ENCODE measurements around the gene MIP.
"Not testable (repeated sequence)": the region's sequence is repeated elsewhere in the genome, so short reads cannot be mapped to it uniquely, and the experiment has no call there.

Gene MIP

DNA sequence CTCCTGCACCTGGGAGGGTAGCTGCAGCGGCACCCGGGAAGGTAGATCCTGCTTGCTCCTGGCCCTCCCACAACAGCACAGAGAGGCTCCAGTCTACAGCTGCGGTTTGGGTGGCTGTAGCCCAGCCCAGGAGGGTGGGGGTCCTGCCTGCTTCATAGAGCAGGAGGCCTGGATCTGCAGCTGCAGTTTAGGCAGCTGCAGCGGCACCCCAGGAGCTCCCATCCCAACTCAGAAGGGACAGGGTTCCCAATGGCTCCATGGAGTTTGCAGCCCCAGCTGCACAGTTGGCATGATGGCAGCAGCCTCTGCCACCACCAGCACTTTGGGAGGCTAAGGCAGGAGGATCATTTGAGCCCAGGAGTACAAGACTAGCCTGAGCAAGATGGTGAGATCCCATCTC lies 43.7 kb downstream of the MIP start:
- Mint-ChIP-seq H3K4me1 (ENCODE audit: low read depth) (no peaks in the 10 kb centered on the region), H3K27me3 (no peaks in the 10 kb centered on the region), H3K36me3 (ENCODE audit: low read depth) (peaks cover 6% of the 10 kb centered on the region), H3K4me3 (no peak overlapping the region), H3K27ac (no peak overlapping the region), H3K9me3 (no peaks in the 10 kb centered on the region)
- intact Hi-C loops (cut with micrococcal nuclease), result no loop called here

- Mint-ChIP-seq H3K4me3 (no peak overlapping the region), H3K27me3 (no peaks in the 10 kb centered on the region), H3K9me3 (no peaks in the 10 kb centered on the region), H3K27ac (no peak overlapping the region), H3K4me1 (ENCODE audit: low read depth) (no peaks in the 10 kb centered on the region), H3K36me3 (ENCODE audit: low read depth) (no peaks in the 10 kb centered on the region)
- intact Hi-C loops (cut with micrococcal nuclease), result no loop called here
Observed at GRCh38 chr12:56408799-56409417, 45.5 kb downstream of the MIP start.

DNA sequence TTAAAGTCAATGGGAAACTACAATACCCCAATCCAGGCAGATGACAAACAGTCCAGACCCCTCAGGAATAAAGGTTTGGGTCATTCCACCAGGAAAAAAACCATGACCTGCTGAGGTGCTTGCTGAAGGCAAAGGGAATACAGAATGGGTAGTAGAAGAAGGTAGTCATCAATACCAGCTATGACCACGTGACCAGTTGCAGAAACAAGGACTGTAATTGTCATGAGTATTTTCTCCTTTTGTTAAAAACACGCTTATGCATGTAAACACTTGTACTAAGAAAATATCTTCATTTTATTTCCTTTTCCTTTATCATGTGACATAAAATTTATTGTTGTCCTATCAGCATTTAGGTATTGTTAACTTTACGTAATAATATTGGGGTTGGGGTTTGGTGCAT lies 50.2 kb downstream of the MIP start:
- H3K4me3 Mint-ChIP-seq; H3K27me3 Mint-ChIP-seq; H3K27ac Mint-ChIP-seq; H3K36me3 Mint-ChIP-seq (ENCODE audit: low read depth); intact Hi-C loops (cut with micrococcal nuclease); H3K4me1 Mint-ChIP-seq (ENCODE audit: low read depth): not testable (repeated sequence)
- peaks cover 13% of the 10 kb centered on the region for H3K9me3 Mint-ChIP-seq

DNA sequence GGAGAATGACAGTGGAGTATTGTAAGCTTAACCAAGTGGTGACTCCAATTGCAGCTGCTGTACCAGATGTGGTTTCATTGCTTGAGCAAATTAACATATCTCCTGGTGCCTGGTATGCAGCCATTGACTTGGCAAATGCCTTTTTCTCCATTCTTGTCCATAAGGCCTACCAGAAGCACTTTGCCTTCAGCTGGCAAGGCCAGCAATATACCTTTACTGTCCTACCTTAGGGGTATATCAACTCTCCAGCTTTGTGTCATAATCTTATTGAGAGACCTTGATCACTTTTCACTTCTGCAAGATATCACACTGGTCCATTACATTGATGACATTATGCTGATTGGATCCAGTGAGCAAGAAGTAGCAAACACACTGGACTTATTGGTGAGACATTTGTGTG lies 52.8 kb downstream of the MIP start:
- H3K4me1 Mint-ChIP-seq (ENCODE audit: low read depth); H3K4me3 Mint-ChIP-seq; H3K36me3 Mint-ChIP-seq (ENCODE audit: low read depth); H3K27ac Mint-ChIP-seq; intact Hi-C loops (cut with micrococcal nuclease); H3K27me3 Mint-ChIP-seq: not testable (repeated sequence)
- peaks cover 20% of the 10 kb centered on the region for H3K9me3 Mint-ChIP-seq

- H3K4me3 Mint-ChIP-seq; H3K27me3 Mint-ChIP-seq; H3K4me1 Mint-ChIP-seq (ENCODE audit: low read depth); intact Hi-C loops (cut with micrococcal nuclease); H3K27ac Mint-ChIP-seq; H3K36me3 Mint-ChIP-seq (ENCODE audit: low read depth): not testable (repeated sequence)
- peaks cover 20% of the 10 kb centered on the region for H3K9me3 Mint-ChIP-seq
Observed at GRCh38 chr12:56401125-56401524, 53.3 kb downstream of the MIP start.
